ENCODE results near the gene FGFRL1.

FGFRL1 gene

DNA sequence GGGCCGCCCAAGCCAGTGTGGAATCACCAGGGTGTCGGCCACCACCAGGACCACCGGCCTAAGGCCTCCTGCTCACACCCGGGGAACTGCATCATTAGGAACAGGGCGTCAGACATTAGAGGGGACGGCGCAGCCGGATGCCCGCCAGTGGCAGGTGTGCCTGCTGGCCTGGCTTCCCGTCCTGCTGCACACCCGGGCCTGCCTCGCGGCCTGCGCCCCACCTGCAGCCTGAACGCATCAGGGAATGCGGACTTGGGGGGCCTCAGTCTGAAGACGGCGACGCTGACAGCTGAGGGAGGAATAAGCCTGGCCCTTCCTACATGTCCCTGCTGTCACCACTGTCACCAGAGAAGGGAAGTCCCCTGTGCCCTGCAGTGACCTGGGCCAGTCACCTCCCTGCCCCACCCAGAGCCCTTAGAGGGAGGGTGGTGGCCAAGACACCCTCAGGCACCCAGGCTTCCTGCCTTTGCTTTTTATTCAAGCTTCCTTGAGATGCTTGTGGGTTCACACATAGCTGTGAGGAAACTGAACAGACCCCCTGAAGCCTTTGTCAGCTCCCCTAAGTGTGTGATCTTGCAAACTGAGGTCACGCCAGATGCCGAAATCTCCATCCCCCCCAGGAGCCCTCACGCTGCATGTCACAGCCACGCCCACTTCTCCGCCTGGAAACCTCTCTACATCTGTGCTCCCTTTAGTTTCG lies 41.2 kb upstream of the FGFRL1 start:
- TF ChIP-seq, protein P1, sequence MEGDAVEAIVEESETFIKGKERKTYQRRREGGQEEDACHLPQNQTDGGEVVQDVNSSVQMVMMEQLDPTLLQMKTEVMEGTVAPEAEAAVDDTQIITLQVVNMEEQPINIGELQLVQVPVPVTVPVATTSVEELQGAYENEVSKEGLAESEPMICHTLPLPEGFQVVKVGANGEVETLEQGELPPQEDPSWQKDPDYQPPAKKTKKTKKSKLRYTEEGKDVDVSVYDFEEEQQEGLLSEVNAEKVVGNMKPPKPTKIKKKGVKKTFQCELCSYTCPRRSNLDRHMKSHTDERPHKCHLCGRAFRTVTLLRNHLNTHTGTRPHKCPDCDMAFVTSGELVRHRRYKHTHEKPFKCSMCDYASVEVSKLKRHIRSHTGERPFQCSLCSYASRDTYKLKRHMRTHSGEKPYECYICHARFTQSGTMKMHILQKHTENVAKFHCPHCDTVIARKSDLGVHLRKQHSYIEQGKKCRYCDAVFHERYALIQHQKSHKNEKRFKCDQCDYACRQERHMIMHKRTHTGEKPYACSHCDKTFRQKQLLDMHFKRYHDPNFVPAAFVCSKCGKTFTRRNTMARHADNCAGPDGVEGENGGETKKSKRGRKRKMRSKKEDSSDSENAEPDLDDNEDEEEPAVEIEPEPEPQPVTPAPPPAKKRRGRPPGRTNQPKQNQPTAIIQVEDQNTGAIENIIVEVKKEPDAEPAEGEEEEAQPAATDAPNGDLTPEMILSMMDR (conservative IDR thresholded peaks at IDR 0.05; ENCODE audit: control insufficient read depth, insufficient read depth, low read depth, low read length): no peak
- no peak overlapping the region for H3K4me3 ChIP-seq (ENCODE audit: control insufficient read depth, low read depth, low read length)
- no peak for DNase-seq (ENCODE audit: low read depth)

GRCh38 chr4:970854-971520 lies 40.4 kb upstream of the FGFRL1 start:
- TF ChIP-seq, protein P1 (conservative IDR thresholded peaks at IDR 0.05; ENCODE audit: control insufficient read depth, insufficient read depth, low read depth, low read length): no peak
- H3K4me3 ChIP-seq (ENCODE audit: control insufficient read depth, low read depth, low read length): no peak overlapping the region
- no peak for DNase-seq (ENCODE audit: low read depth)

DNA sequence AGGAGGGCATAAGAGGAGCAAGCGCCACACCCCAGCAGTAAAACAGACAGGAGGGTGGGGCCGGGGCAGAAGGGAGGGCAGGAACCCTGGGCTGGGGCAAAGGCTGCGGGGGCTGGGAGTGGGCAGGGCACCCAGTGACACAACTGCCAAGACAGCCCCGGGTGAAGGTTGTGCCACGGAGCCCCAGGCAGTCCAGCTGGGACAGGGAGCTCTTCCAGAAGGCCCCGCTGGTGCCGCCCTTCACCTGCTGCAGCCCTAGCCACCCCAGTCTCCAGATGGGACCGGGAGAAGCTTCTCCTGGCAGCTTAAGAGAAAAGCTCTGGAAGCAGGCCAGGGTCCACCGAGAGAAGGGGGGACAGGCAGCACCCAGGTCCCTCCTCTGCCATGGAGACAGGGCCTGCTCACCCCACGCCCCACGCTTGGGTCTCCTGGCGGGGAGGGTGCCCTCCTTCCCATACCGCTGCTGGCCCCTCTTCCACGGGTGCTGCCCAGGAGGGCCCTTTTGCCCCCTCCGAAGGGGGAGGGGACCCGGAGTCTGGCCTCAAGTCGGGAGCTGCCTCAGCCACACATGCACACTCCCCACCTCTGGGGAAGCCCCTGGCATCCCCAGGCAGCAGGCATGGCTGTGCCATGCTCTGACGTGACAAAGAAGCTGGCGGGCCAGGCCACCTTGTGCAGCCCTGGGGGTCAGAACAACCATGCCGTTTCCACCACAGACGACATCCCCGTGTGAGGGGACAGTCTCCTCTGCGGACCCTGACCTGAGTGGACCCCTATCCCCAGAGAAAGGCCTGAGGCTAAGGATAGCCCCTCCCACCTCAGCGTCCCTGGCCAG lies 39.5 kb upstream of the FGFRL1 start:
- H3K4me3 ChIP-seq (ENCODE audit: control insufficient read depth, low read depth, low read length): peak overlapping the region; percentile 52
- TF ChIP-seq, protein P1 (conservative IDR thresholded peaks at IDR 0.05; ENCODE audit: control insufficient read depth, insufficient read depth, low read depth, low read length): no peak
- no peak for DNase-seq (ENCODE audit: low read depth)

DNA sequence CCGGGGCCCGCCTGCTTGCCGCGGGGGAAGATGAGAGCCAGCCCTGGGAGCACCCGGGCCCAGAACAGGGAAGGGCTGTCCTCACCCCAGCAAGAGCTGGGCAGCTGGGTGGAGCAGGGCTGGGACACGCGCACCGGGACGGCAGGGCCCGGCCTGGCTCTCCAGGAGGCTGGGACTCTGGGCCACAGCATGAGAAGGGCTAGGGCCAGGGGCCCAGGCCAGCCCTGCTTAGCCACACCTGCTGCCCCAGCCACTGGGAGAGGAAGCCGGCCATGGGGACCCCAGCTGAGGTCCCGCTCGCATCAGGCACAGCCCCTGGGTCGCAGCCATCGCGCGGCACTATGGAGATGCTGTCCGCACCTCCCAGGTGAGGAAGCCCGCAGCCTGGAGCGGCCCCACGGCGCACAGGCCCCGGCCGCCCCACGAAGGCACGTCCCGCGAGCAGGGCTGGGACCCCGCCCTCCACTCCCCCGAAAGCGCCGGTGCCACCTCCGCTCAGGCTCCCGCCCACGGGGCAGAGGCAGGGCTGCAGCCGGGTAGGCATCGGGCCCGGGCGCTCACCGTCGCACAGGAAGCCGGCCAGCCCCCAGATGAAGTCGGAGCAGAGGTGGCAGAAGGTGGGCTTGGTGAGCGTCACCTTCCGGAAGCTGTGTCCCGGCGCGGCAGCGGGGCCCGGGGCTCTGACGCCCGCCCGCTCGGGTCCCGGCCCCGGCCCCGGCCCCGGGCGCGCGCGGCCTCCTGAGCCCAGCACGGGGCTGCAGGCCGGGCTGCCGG lies 38.6 kb upstream of the FGFRL1 start:
- TF ChIP-seq, protein P1 (conservative IDR thresholded peaks at IDR 0.05; ENCODE audit: control insufficient read depth, insufficient read depth, low read depth, low read length): no peak

GRCh38 chr4:973431-974397 lies 37.7 kb upstream of the FGFRL1 start, which contains the start of gene DGKQ:
DGKQ (minus strand) TSS chr4:973569; CDS start chr4:973482, 87 bp downstream.
- TF ChIP-seq, protein P1 (conservative IDR thresholded peaks at IDR 0.05; ENCODE audit: control insufficient read depth, insufficient read depth, low read depth, low read length): no peak
- peak; percentile 67 for DNase-seq (ENCODE audit: low read depth)
- H3K4me3 ChIP-seq (ENCODE audit: control insufficient read depth, low read depth, low read length): peak within 1 kb of the TSS; percentile 52

More for the DNA sequence above, 38.6 kb upstream of the FGFRL1 start:
- peak overlapping the region; percentile 52 for H3K4me3 ChIP-seq (ENCODE audit: control insufficient read depth, low read depth, low read length)
- DNase-seq (ENCODE audit: low read depth): no peak
